GM21723 (cell line): Measurements from ENCODE around the gene STN1.
A peak's percentile ranks its signal among the peaks of the same experiment; 100 is the strongest.

Experiments used
- ATAC-seq: cut with Tn5 transposase; IDR thresholded peaks from one replicate; pipeline ENCODE4 v1.9.1; 2021; ENCODE audit warnings: mild to moderate bottlenecking, moderate library complexity; ENCODE audit not compliant: unreplicated experiment

Gene STN1

GRCh38 chr10:103869336-103869735 is 48.6 kb downstream of the STN1 start:
- no peak for ATAC-seq

DNA sequence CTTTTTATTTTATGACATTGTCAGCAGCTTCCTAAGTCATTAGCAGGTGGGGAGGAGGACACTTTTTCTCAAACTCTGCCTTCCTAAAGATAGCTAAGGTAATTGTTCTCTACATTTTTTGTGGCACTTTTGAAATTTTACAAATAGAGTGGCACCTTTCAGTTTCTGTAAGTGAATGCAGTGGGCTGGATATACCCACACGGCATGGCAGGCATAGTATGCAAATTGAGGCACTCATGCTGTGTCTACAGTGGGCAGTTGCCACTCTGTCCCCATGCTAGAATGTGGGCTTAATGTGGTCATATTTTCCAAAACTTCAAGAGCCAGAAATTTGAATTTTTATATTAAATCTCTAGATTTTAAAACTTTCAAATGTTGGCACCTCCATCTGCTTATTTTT is 49.8 kb downstream of the STN1 start:
- no peak for ATAC-seq

DNA sequence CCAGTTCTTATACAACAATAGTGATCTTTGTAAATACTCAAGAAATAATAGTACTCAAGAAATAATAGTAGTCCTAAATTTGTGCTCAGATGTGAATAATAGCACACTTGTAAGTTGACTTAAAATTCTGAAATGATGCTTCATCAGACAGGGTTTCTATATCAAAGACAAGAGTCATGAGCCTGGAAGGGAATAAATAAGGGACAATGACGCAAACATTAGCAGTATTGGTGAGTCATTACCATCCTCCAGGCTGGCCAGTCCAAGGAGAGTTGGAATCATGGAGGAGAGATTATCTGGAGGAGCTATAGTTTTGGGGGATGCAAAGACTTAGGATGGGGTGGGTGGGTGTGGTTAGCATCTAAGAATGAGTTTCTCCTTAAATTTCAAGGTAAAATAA is 56.5 kb downstream of the STN1 start:
- no peak for ATAC-seq

GRCh38 chr10:103859161-103860086 is 58.6 kb downstream of the STN1 start:
- peak; percentile 73 for ATAC-seq

- no peak for ATAC-seq
Measured at GRCh38 chr10:103858360-103858759, 59.6 kb downstream of the STN1 start.

DNA sequence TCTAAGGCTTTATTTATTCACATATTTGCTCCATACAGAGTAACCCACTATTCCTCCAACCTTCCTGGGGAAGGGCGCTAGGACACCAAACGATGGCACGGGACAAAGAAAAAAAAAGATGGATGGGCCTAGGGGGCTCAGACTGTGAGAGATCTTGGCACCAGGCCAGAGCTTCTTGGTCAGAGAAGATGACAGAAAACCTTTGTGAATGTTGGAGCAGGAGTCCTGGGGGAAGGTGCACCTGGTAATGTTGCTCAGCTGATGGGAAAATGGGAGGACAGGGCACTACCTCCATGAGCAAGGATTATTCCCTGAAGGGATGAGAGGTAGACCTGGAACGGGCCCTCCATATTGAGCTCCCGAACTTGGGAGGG is 61.2 kb downstream of the STN1 start:
- no peak for ATAC-seq

- ATAC-seq: no peak
Measured at GRCh38 chr10:103855852-103856796, 61.9 kb downstream of the STN1 start.

- ATAC-seq: no peak
Measured at GRCh38 chr10:103855424-103855823, 62.6 kb downstream of the STN1 start, which contains the start of gene SH3PXD2A. Gene SH3PXD2A (minus strand): TSS chr10:103855576. CDS start chr10:103855266, 310 bp downstream.

GRCh38 chr10:103854686-103855391 is 63.1 kb downstream of the STN1 start:
- no peak for ATAC-seq

DNA sequence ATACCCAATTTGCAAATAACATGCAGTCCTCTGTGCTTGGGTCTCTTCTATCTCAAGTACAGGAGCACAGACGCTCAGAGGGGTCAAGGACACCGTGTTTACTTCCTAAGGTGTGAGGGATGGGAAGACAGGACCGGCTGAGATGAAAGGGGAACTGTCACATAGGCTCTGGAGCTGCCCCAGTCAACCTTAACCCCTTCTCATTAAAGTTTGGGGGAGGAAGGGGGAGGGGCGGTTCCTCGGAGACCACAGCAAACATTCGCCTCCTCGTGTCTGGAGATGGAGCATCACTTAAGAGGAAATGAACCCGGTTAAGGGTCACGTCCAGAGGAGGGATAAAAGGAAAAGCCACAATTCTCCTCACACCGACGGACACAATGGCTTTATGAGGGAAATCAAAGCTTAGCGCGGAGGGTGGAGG is 63.7 kb downstream of the STN1 start:
- no peak for ATAC-seq

DNA sequence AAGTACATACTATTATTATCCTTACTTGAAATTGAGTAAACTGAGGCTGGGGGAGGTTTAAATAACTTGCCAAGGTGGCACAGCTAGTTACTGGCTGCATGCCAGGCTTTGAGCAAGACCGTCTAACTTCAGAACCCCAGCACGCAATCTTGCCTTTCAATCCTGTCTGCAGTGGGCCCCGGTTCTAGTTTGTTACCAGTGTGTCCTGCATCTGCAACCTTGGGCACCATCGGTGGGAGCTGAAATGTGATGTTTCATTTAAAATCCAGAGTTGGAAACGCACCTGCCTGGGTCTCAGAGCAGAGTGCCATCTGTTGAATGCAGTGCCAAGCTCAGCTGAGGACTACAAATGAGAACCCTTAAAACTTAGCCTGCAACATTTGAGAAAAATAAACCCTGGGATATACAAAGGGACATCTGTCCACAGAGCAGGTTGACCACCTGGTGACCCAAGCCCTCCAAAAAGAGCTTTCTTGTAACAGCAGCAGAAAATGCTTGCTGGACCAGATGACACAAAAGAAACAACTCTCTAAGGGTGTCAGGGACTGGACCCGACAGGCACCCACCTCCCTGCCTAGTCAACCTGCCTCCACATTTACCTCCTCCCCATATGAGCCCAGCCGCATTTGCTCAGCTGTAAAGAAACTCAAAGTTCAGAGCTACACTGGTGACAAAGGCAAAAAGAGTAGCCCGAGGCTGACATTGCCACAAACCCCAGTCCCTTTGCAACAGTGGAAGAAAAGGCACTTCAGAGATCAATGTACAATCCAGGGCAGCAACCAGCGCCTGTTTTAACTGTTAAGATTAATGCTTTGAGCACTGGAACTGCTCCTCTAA is 64.3 kb downstream of the STN1 start:
- ATAC-seq: no peak

DNA sequence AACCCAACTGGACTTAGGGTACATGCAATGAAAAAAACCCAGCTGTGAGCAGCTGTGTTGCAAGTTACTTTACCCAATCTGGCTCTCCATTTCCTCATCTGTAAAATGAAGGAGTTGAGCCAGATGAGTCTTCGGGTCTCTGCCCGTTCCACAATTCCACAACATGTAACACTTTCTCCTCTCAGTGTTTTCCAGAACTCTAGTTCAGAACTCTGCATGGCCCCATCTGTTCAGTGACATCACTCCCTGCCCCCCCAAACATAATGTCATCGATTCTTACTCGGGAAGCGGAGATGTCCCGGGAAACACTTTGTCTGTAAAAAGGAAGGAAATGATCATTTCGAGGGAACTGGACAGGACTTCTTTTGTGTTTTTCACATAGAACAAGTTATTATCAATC is 65.1 kb downstream of the STN1 start:
- ATAC-seq: no peak

- ATAC-seq: no peak
Measured at GRCh38 chr10:103852189-103852711, 65.7 kb downstream of the STN1 start.

DNA sequence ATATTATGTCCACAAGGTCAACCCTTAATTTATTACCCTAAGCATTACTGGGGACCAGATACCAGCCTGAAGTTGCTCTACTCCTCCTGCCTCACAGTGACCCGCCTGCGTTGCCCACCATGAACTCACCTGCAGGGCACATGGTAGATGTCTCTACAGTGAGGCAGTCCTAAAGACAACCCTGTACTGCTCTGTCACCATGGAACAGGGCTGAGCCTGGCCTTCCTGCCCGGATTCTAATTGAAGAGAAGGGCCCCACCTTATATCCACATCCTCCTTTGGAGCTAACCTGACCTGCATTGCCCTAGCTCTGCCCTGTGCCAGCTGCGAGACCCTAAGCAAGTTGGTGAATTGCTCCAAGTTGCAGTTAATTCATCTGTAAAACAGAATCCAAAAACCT is 66.7 kb downstream of the STN1 start:
- no peak for ATAC-seq

DNA sequence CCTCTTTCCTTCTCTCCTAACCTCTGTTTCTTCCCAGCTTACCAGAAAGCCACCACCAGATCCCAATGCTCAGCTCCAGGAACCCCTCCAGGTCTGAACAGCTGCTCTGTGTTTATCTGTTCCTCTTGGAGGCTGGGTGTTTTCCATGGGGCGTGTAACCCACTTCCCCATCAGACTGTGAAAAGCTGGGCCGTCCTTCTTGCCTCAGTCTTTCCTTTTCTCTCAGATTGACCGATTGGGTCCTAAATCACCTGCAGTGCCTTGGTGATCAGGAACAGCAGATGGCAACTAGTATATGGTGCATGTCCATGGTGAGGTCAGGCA is 67.5 kb downstream of the STN1 start:
- ATAC-seq: no peak

DNA sequence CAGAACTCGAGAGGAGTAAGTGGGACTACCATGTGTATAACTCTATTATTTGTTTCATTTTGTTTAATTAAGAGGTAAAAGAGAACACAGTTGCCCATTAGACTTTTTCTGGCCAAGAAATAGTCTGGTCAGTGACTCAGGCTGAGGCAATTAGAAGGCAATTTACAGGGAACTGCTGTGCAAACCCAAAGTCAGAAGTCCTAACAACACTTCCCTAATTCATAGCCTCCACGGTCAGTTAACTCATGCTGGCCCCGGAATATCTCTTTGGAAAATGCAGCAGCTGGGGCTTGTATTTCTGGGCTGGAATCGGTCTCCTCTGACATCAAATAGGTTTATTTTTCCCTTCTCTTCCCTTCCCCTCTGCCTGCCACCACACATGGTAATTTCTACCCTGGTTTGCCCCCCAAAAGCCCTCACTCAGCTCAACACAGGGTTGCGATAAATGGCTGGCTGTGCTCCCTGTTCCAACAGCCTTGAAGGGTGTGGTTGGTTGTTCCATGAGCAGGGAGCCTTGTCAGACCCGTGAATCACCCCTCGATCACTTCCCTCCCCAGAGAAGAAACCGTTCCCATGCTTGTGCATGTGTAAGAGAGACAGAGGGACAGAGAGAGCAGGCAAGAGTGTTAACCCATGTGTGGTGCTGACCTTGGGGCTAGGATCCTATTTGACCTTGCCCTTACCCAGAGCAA is 68.0 kb downstream of the STN1 start:
- ATAC-seq: no peak

DNA sequence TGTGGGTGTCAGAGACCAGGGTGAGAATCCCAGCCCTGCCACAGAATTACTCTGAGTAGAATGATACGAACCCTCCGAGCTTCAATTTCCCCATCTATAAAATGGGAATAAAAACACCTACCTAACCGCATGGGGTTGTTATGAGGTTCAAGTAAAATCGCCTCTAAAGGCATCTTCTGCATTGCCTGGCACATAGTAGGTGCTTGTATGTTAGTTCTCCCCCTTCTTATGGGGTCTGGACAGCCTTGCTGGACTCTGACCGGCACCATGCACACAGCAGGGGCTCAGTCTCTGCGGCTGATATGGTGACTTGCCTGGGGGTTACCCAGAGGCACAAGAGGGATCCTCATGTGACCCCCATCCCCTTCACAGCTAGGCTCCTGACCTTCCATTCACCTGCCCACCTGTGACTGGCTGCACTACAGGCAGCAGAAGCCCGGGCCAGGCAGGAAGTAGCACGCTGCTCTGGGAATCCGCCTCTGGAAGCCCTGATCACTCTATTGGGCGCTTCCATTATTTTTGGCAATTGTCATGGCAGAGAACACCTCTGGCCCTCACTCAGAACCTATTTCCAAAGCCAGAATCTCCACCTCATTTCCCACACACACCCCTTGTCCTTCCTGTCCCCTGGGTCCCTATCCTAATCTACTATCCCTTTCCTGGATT is 68.6 kb downstream of the STN1 start:
- ATAC-seq: no peak

- no peak for ATAC-seq
Measured at GRCh38 chr10:103847909-103848468, 70.0 kb downstream of the STN1 start.

- no peak for ATAC-seq
Measured at GRCh38 chr10:103847346-103847745, 70.6 kb downstream of the STN1 start.
